WTC11 (cell line): ENCODE data around the gene METTL23.

Experiments used
- ATF1 ChIP-seq: sonication (generic); formaldehyde crosslinking; IDR thresholded peaks from 2 replicates; pipeline ENCODE4 v1.8.1; 2023; ENCODE audit warnings: mild to moderate bottlenecking, moderate library complexity, missing genetic modification reagents
- ATF3 ChIP-seq: sonication (generic); formaldehyde crosslinking; conservative IDR thresholded peaks from 2 replicates; pipeline ENCODE4 v1.8.1; 2022; ENCODE audit warnings: mild to moderate bottlenecking, missing genetic modification reagents
- CREB1 ChIP-seq: sonication (generic); formaldehyde crosslinking; IDR thresholded peaks from 2 replicates; pipeline ENCODE4 v1.8.0; 2023; ENCODE audit warnings: mild to moderate bottlenecking, missing genetic modification reagents
- E2F1 ChIP-seq: sonication (generic); formaldehyde crosslinking; IDR thresholded peaks from 2 replicates; pipeline ENCODE4 v1.8.0; 2022; ENCODE audit warnings: mild to moderate bottlenecking, missing genetic modification reagents
- ESRRA ChIP-seq: sonication (generic); formaldehyde crosslinking; IDR thresholded peaks from 2 replicates; pipeline ENCODE4 v1.8.1; 2022; ENCODE audit warnings: mild to moderate bottlenecking, missing genetic modification reagents, borderline replicate concordance
- FOXJ3 ChIP-seq: sonication (generic); formaldehyde crosslinking; IDR thresholded peaks from 2 replicates; pipeline ENCODE4 v1.9.0; 2021; ENCODE audit warnings: missing genetic modification reagents, mild to moderate bottlenecking, borderline replicate concordance
- MAX ChIP-seq: sonication (generic); formaldehyde crosslinking; IDR thresholded peaks from 2 replicates; pipeline ENCODE4 v1.8.0; 2022; ENCODE audit warnings: mild to moderate bottlenecking, missing genetic modification reagents
- PRRX2 ChIP-seq: fragments of 250-450 bp; sonication (Bioruptor Pico); IDR thresholded peaks from 2 replicates; pipeline ENCODE4 v1.8.0; 2021; ENCODE audit warnings: mild to moderate bottlenecking
- SMAD4 ChIP-seq: sonication (generic); formaldehyde crosslinking; IDR thresholded peaks from 2 replicates; pipeline ENCODE4 v1.8.0; 2022; ENCODE audit warnings: mild to moderate bottlenecking, missing genetic modification reagents
- SP1 ChIP-seq: sonication (generic); formaldehyde crosslinking; conservative IDR thresholded peaks from 2 replicates; pipeline ENCODE4 v1.8.1; 2022; ENCODE audit warnings: missing genetic modification reagents
- USF1 ChIP-seq: sonication (generic); formaldehyde crosslinking; IDR thresholded peaks from 2 replicates; pipeline ENCODE4 v1.8.0; 2022; ENCODE audit warnings: mild to moderate bottlenecking, missing genetic modification reagents
- ZNF219 ChIP-seq: sonication (generic); formaldehyde crosslinking; IDR thresholded peaks from 2 replicates; pipeline ENCODE4 v1.8.0; 2023; ENCODE audit warnings: missing genetic modification reagents, mild to moderate bottlenecking, borderline replicate concordance

GRCh38 chr17:76752006-76752405 is 25.4 kb downstream of the METTL23 start:
- TF ChIP-seq SMAD4 (no peak), ATF1 (CRISPR knock-in tag) (no peak), E2F1 (CRISPR knock-in tag) (no peak), MAX (CRISPR knock-in tag) (no peak), ATF3 (CRISPR knock-in tag) (no peak), CREB1 (no peak), PRRX2 (no peak), ZNF219 (CRISPR knock-in tag) (no peak), FOXJ3 (CRISPR knock-in tag) (no peak), ESRRA (CRISPR knock-in tag) (no peak), USF1 (CRISPR knock-in tag) (no peak), SP1 (CRISPR knock-in tag) (no peak)
